H9 (cell line): ENCODE results near the gene NEK6. TPM values are rescaled to one million over a fixed set of nuclear protein-coding genes. Genes with fewer than 3 reads are reported as not detected.

ENCODE experiments used
- DNase-seq: peaks from one replicate; pipeline ENCODE4 v3.0.0-alpha.2; 2017
- H2AFZ ChIP-seq: one replicate; pipeline ENCODE4 v1.6.1; 2013; ENCODE audit warnings: mild to moderate bottlenecking, low read length, control low read depth, moderate library complexity
- H2AK5ac ChIP-seq: 2 replicates; pipeline ENCODE4 v1.6.1; 2013; ENCODE audit warnings: low read length, control low read depth, mixed read lengths; ENCODE audit not compliant: insufficient read length
- H2BK120ac ChIP-seq: one replicate; pipeline ENCODE4 v1.6.1; 2013; ENCODE audit warnings: low read depth, mild to moderate bottlenecking, low read length, control low read depth, inconsistent platforms; ENCODE audit not compliant: poor library complexity, severe bottlenecking
- H2BK12ac ChIP-seq: 2 replicates; pipeline ENCODE4 v1.6.1; 2013; ENCODE audit warnings: low read length, control low read depth, mixed read lengths, low read depth; ENCODE audit not compliant: insufficient read length
- H2BK15ac ChIP-seq: 2 replicates; pipeline ENCODE4 v1.6.1; 2013; ENCODE audit warnings: low read depth, low read length, control low read depth
- H2BK20ac ChIP-seq: one replicate; pipeline ENCODE4 v1.6.1; 2013; ENCODE audit warnings: low read depth, mild to moderate bottlenecking, low read length, control low read depth, inconsistent platforms; ENCODE audit not compliant: poor library complexity, severe bottlenecking
- H2BK5ac ChIP-seq: 2 replicates; pipeline ENCODE4 v1.6.1; 2013; ENCODE audit warnings: low read length, control low read depth, mixed read lengths; ENCODE audit not compliant: insufficient read length
- H3K14ac ChIP-seq: 2 replicates; pipeline ENCODE4 v1.6.1; 2013; ENCODE audit warnings: low read length, control low read depth; ENCODE audit not compliant: insufficient read depth
- H3K18ac ChIP-seq: 2 replicates; pipeline ENCODE4 v1.6.1; 2013; ENCODE audit warnings: low read depth, mild to moderate bottlenecking, mixed read lengths, low read length, control low read depth; ENCODE audit not compliant: insufficient read length
- H3K23ac ChIP-seq: 2 replicates; pipeline ENCODE4 v1.6.1; 2013; ENCODE audit warnings: low read length, control low read depth, mixed read lengths, low read depth; ENCODE audit not compliant: insufficient read length
- H3K23me2 ChIP-seq: 2 replicates; pipeline ENCODE4 v1.6.1; 2013; ENCODE audit warnings: low read depth, mild to moderate bottlenecking, mixed read lengths, low read length, control low read depth; ENCODE audit not compliant: insufficient read length, poor library complexity, severe bottlenecking
- H3K27ac ChIP-seq: 2 replicates; pipeline ENCODE4 v1.5.1; 2013; ENCODE audit warnings: low read length, control low read depth, mixed read lengths, low read depth; ENCODE audit not compliant: insufficient read length
- H3K27me3 ChIP-seq: 2 replicates; pipeline ENCODE4 v1.6.1; 2013; ENCODE audit warnings: low read length, control low read depth, inconsistent platforms; ENCODE audit not compliant: insufficient read depth
- H3K4ac ChIP-seq: 2 replicates; pipeline ENCODE4 v1.6.1; 2013; ENCODE audit warnings: low read depth, mild to moderate bottlenecking, control low read depth, inconsistent platforms, low read length, moderate library complexity
- H3K4me1 ChIP-seq: 2 replicates; pipeline ENCODE4 v1.6.1; 2013; ENCODE audit warnings: low read length, control low read depth, inconsistent platforms; ENCODE audit not compliant: insufficient read depth
- H3K4me2 ChIP-seq: 2 replicates; pipeline ENCODE4 v1.6.1; 2013; ENCODE audit warnings: low read length, control low read depth, mixed read lengths; ENCODE audit not compliant: insufficient read length, insufficient read depth
- H3K56ac ChIP-seq: 2 replicates; pipeline ENCODE4 v1.6.1; 2013; ENCODE audit warnings: low read depth, mild to moderate bottlenecking, mixed read lengths, low read length, control low read depth; ENCODE audit not compliant: insufficient read length
- H3K79me1 ChIP-seq: 2 replicates; pipeline ENCODE4 v1.6.1; 2013; ENCODE audit warnings: low read depth, mild to moderate bottlenecking, moderate library complexity, low read length, control low read depth, inconsistent platforms; ENCODE audit not compliant: insufficient read depth, poor library complexity, severe bottlenecking
- H3K79me2 ChIP-seq: 2 replicates; pipeline ENCODE4 v1.6.1; 2013; ENCODE audit warnings: low read length, control low read depth, inconsistent platforms; ENCODE audit not compliant: insufficient read depth
- H3K9ac ChIP-seq: 2 replicates; pipeline ENCODE4 v1.6.1; 2013; ENCODE audit warnings: low read length, control low read depth, mixed read lengths; ENCODE audit not compliant: insufficient read length; ENCODE audit errors: extremely low read depth
- H3K9me3 ChIP-seq: one replicate; pipeline ENCODE4 v1.6.1; 2013; ENCODE audit warnings: low read depth, low read length, inconsistent platforms; ENCODE audit not compliant: control insufficient read depth
- H3T11ph ChIP-seq: one replicate; pipeline ENCODE4 v1.6.1; 2013; ENCODE audit warnings: mild to moderate bottlenecking, low read length, control low read depth, inconsistent platforms
- H4K20me1 ChIP-seq: one replicate; pipeline ENCODE4 v1.6.1; 2013; ENCODE audit not compliant: control insufficient read depth, insufficient read length, insufficient read depth
- H4K5ac ChIP-seq: 2 replicates; pipeline ENCODE4 v1.6.1; 2013; ENCODE audit warnings: low read depth, mild to moderate bottlenecking, mixed read lengths, low read length, control low read depth; ENCODE audit not compliant: insufficient read length
- H4K8ac ChIP-seq: replicated peaks from 2 replicates; pipeline ENCODE4 v1.6.1; 2013; ENCODE audit warnings: low read length, control low read depth, mixed read lengths, low read depth; ENCODE audit not compliant: insufficient read length
- H4K91ac ChIP-seq: 2 replicates; pipeline ENCODE4 v1.6.1; 2013; ENCODE audit warnings: low read depth, mild to moderate bottlenecking, moderate library complexity, mixed read lengths, low read length, control low read depth; ENCODE audit not compliant: insufficient read length
- H3K27ac Mint-ChIP-seq, 3 experiments: 2 replicates in 2 of 3; 3 replicates in 1 of 3; pipeline ENCODE4 v1.8.0; 2020 to 2021; ENCODE audit warnings: mixed read lengths in 3 of 3, mild to moderate bottlenecking in 1 of 3, moderate library complexity in 1 of 3
- H3K27me3 Mint-ChIP-seq: 2 replicates; pipeline ENCODE4 v1.8.0; 2021; ENCODE audit warnings: low read depth, mild to moderate bottlenecking, moderate library complexity, mixed read lengths
- H3K36me3 Mint-ChIP-seq, 3 experiments: 2 replicates in 2 of 3; 3 replicates in 1 of 3; pipeline ENCODE4 v1.8.0; 2020 to 2021; ENCODE audit warnings: low read depth in 3 of 3, mixed read lengths in 3 of 3; ENCODE audit not compliant: insufficient read depth in 1 of 3
- H3K4me1 Mint-ChIP-seq, 2 experiments: 2 replicates each; pipeline ENCODE4 v1.8.0; 2020; ENCODE audit warnings: mixed read lengths in 2 of 2
- H3K4me3 Mint-ChIP-seq, 2 experiments: 2 replicates in 1 of 2; 3 replicates in 1 of 2; pipeline ENCODE4 v1.8.0; 2020 to 2021; ENCODE audit warnings: mild to moderate bottlenecking in 2 of 2, mixed read lengths in 2 of 2, moderate library complexity in 1 of 2
- H3K9me3 Mint-ChIP-seq, 2 experiments: 2 replicates in 1 of 2; 3 replicates in 1 of 2; pipeline ENCODE4 v1.8.0; 2020; ENCODE audit warnings: mild to moderate bottlenecking in 2 of 2, mixed read lengths in 2 of 2, moderate library complexity in 1 of 2
- WGBS: extraction: QIAGEN DNeasy Blood & Tissue Kit; methylation state at CpG from one replicate; pipeline ENCODE4 v1.1.7; 2013; ENCODE audit warnings: missing lambda C conversion rate, low lambda C conversion rate, mixed read lengths; ENCODE audit not compliant: insufficient read length; ENCODE audit errors: extremely low coverage; 5-methylcytosine and 5-hydroxymethylcytosine counted together
- total RNA-seq: library from RNA; stranded (reverse); gene quantifications from 2 replicates; pipeline ENCODE4 v1.2.1, GENCODE V29; 2021
- TF ChIP-seq, protein P1 (sequence below): fragments of 200-600 bp; sonication (generic); conservative IDR thresholded peaks from 3 replicates; pipeline ENCODE4 v1.8.0; 2021; ENCODE audit warnings: antibody characterized with exemption, mild to moderate bottlenecking

The NEK6 gene
- total RNA-seq, 1 experiment from 2014 or later, result 14.3 TPM

DNA sequence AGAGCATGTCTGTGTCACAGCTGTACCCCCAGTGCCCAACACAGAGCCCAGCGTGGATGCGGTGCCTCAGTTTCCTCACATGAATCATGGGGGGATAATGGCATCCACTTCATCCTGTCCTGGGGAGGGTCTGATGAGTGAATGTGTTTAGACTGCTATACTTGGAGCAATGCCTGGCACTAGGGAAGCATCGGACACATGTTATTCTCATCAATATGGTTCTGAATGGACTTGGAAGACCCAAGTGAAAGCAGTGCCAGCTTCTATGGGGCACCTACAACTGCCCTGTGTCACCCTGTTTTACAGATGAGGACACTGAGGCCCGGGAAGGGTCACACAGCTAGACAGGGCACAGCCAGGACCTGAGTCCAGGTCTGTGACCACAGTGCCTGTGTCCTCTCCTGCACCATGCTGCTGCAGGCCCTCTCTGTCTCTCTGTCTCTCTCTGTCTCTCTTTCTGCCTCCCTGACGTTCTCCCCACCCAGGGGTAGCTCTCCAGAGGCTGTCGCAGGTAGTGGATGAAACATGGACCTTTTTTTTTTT lies 42.3 kb upstream of the NEK6 start:
- Mint-ChIP-seq H3K4me1 (peaks cover 0 to 9% of the 10 kb centered on the region in 2 experiments; a peak in 2 of 4 replicates), H3K27ac (no peak overlapping the region; a peak in 1 of 7 replicates), H3K9me3 (no peaks in the 10 kb centered on the region), H3K27me3 (no peaks in the 10 kb centered on the region), H3K36me3 (no peaks in the 10 kb centered on the region), H3K4me3 (no peak overlapping the region)
- Histone ChIP-seq H2AK5ac (no peak overlapping the region), H3K9ac (no peak overlapping the region), H2BK20ac (no peak overlapping the region), H4K20me1 (no peaks in the 10 kb centered on the region), H3K79me1 (no peaks in the 10 kb centered on the region), H4K5ac (no peak overlapping the region), H3T11ph (no peak overlapping the region), H3K79me2 (no peaks in the 10 kb centered on the region), H2BK15ac (no peak overlapping the region), H3K27ac (no peak overlapping the region), H2BK120ac (no peak overlapping the region), H3K4me2 (no peak overlapping the region), H3K27me3 (no peaks in the 10 kb centered on the region), H3K4me1 (no peaks in the 10 kb centered on the region), H2AFZ (no peak overlapping the region), H3K4ac (no peak overlapping the region), H3K14ac (no peak overlapping the region; the same call in 1 of the 2 replicates), H4K8ac (no peak overlapping the region), H2BK12ac (no peak overlapping the region), H3K18ac (no peak overlapping the region), H3K56ac (no peak overlapping the region), H2BK5ac (no peak overlapping the region), H3K23ac (no peak overlapping the region), H3K23me2 (no peaks in the 10 kb centered on the region), H4K91ac (no peak overlapping the region), H3K9me3 (no peaks in the 10 kb centered on the region)
- WGBS, result no CpG with 5 or more reads among the region's 6 CpGs
- DNase-seq, result no peak
- TF ChIP-seq, protein P1, sequence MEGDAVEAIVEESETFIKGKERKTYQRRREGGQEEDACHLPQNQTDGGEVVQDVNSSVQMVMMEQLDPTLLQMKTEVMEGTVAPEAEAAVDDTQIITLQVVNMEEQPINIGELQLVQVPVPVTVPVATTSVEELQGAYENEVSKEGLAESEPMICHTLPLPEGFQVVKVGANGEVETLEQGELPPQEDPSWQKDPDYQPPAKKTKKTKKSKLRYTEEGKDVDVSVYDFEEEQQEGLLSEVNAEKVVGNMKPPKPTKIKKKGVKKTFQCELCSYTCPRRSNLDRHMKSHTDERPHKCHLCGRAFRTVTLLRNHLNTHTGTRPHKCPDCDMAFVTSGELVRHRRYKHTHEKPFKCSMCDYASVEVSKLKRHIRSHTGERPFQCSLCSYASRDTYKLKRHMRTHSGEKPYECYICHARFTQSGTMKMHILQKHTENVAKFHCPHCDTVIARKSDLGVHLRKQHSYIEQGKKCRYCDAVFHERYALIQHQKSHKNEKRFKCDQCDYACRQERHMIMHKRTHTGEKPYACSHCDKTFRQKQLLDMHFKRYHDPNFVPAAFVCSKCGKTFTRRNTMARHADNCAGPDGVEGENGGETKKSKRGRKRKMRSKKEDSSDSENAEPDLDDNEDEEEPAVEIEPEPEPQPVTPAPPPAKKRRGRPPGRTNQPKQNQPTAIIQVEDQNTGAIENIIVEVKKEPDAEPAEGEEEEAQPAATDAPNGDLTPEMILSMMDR, result no peak
